ENCODE results near the gene ECSCR.
A peak's percentile ranks its signal among the peaks of the same experiment; 100 is the strongest.

The ECSCR gene

DNA sequence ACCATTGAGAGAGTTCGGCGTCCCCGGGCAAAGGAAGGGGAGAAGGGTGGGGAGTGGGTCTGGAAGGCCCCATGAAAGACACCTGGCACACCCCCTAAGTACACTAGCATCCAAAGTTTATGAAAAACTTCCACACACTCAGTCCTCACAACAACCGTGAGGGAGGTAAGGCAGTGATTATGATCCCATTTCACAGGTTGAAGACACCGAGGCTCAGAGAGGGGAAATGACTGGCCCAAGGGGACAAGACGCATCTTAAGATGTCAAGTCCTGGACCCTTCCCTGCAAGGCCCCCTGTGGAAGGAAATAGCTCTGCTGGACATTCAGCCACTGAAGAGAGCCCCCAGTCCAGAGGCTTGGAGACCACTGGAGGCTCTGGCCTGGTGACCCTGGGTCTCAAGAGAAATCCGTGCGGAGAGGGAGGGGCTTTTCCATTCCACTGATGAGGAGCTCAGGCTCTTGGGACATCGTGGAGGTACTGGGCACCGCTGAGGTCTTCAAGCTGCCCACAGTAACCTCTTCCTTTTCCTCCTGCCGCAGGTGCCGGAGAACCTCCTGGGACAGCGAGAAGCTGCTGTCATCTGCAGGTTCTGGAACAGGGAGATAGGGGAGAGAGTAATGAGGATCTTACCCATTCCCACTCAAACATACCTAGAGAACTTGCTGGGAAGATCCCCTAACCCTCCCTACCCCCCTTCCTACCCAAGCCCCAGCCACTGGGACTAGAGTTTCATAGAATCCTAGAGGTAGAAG, 13.5 kb upstream of the ECSCR start:
- TF ChIP-seq, protein P1, sequence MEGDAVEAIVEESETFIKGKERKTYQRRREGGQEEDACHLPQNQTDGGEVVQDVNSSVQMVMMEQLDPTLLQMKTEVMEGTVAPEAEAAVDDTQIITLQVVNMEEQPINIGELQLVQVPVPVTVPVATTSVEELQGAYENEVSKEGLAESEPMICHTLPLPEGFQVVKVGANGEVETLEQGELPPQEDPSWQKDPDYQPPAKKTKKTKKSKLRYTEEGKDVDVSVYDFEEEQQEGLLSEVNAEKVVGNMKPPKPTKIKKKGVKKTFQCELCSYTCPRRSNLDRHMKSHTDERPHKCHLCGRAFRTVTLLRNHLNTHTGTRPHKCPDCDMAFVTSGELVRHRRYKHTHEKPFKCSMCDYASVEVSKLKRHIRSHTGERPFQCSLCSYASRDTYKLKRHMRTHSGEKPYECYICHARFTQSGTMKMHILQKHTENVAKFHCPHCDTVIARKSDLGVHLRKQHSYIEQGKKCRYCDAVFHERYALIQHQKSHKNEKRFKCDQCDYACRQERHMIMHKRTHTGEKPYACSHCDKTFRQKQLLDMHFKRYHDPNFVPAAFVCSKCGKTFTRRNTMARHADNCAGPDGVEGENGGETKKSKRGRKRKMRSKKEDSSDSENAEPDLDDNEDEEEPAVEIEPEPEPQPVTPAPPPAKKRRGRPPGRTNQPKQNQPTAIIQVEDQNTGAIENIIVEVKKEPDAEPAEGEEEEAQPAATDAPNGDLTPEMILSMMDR (IDR thresholded peaks at IDR 0.05; ENCODE audit: insufficient read depth, low read depth, low read length, missing control alignments) = no peak
- no peak overlapping the region for H3K4me3 ChIP-seq (ENCODE audit: low read depth, low read length)
- DNase-seq (ENCODE audit: low read depth) = no peak

DNA sequence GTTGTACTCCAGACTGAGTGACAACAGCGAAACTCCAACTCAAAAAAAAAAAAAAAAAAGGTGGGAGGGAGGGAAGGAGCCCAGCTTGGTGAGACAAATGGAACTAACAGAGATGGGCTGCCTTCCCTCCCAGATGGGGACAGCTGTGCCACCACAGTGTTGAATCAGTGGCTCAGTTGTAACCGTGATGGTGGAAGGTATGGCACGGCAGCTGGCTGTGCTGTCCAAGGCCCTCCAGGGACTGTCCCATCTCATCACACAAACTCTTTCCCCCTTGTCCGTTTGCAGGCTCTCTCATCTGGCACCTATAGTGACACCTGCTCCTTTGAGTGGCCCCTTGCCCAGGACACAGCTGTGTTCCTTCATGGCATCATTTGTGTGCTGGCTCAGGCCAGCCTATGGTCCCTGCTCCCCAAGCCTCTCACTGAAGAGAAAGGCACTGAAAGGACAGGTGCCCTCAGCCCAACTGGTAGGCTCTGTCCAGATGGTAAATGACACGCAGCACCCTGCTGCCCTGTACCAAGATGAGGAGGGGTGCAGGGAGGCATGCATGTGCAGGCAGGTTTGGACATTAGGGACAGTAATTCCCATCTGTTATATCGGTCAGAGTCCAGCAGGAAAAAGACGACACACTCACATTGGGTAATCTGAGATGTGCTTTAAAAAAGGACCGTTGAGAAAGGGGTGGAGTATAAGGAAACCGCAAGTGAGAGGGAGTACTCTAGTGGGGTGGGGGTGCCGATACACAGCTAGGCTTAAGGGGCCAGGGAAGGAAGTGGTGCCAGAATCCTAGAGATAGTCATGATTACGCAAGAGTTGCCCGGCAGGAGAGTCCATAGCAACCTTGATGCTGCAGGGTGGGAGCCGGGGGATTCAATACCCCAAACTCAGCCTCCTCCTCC, 12.6 kb upstream of the ECSCR start:
- TF ChIP-seq, protein P1 (IDR thresholded peaks at IDR 0.05; ENCODE audit: insufficient read depth, low read depth, low read length, missing control alignments) = no peak
- no peak for DNase-seq (ENCODE audit: low read depth)
- no peak overlapping the region for H3K4me3 ChIP-seq (ENCODE audit: low read depth, low read length)

DNA sequence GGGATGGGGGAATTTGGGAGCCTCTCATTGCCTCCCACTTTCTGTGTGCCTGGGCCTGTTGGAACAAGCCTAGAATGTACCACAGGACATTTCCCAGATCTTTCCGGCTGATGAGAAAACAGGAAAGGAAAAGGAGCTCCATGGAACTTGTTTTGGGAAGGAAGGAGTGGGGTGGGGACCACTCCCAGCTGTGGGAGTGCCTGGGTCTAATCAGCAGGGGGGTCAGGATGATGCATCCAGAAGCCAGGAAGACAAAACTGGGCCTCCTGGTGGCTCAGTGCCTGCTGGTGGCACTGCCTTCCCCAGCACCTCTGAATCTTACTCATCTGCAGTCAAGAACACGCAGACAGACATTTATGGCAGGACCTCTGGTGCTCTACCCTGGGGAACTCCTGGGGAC, 11.0 kb upstream of the ECSCR start:
- TF ChIP-seq, protein P1 (IDR thresholded peaks at IDR 0.05; ENCODE audit: insufficient read depth, low read depth, low read length, missing control alignments) = no peak
- H3K4me3 ChIP-seq (ENCODE audit: low read depth, low read length) = no peak overlapping the region
- DNase-seq (ENCODE audit: low read depth) = peak; percentile 28

DNA sequence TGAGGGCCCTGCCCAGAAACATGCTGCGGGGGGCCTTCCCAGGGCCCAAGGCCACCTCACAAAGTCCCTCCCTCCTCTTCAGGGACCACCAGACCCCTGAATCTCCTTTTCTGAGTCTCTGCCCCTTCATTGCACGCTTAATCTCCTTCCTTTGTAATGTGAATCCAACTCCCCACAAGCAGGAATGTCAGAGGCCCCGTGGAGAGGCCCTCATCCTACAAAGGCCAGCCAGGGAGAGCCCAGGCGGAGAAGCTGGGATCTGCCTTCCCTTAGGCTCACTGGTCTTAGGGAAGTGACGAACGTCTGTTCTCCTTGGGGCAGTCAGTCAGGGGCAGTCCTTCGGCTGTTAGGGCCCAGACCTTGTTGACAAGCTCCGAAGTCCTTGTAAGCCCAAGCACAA, 10.6 kb upstream of the ECSCR start:
- H3K4me3 ChIP-seq (ENCODE audit: low read depth, low read length) = no peak overlapping the region
- TF ChIP-seq, protein P1 (IDR thresholded peaks at IDR 0.05; ENCODE audit: insufficient read depth, low read depth, low read length, missing control alignments) = no peak
- DNase-seq (ENCODE audit: low read depth) = no peak

DNA sequence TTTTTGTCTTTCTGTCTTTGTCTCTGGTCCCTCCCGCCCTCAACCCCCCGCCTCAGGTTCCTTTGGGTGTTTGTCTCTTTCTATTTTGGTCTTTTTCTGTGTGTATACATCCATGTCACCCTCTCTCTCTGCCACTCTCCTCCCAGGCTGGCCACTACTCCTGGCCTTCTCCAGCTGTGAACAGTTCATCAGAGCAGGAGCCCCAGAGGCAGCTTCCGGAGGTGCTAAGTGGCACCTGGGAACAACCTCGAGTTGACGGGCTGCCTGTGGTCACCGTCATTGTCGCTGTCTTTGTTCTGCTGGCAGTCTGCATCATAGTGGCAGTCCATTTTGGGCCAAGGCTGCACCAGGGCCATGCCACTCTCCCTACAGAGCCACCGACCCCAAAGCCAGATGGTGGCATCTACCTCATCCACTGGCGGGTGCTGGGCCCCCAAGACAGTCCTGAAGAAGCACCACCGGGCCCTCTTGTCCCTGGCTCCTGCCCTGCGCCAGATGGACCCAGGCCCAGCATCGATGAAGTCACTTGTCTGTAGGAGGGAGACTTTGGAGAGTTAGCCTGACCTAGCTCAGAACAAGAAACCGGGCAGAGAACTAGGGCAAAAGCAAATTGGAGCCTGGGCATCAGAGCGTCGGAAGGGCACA, 10.0 kb upstream of the ECSCR start:
- DNase-seq (ENCODE audit: low read depth) = no peak
- TF ChIP-seq, protein P1 (IDR thresholded peaks at IDR 0.05; ENCODE audit: insufficient read depth, low read depth, low read length, missing control alignments) = no peak
- no peak overlapping the region for H3K4me3 ChIP-seq (ENCODE audit: low read depth, low read length)

DNA sequence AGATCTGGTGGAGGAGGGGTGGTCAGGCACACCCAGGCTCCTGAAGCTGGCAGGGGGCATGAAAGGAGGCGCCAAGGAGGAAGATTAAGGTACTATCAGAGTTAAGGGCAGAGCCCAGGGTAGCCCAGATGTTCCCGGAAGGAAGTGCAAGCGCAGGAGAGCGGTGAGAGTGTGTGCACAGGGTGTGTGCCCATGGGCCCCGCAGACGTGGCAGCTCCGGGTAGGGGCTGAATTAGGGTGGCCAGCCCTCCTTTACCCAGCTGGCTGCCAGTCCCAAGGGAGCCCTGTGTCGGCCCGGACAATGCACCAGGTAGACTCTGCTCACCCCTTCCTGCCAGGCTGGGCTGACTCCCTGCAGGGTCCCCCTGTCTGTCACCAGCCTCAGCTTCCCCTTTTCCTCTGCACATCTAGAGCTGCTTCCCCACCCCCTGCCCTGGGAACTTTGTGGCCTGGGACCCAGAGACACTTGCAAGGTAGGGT, 8.3 kb upstream of the ECSCR start, which contains the start of gene SMIM33:
SMIM33 (plus strand) TSS at position 184 of the 480 bp plus-strand sequence; CDS start at position 302, 118 bp downstream.
- DNase-seq (ENCODE audit: low read depth) = no peak
- TF ChIP-seq, protein P1 (IDR thresholded peaks at IDR 0.05; ENCODE audit: insufficient read depth, low read depth, low read length, missing control alignments) = no peak
- H3K4me3 ChIP-seq (ENCODE audit: low read depth, low read length) = no peak within 1 kb of the TSS
